ENCODE data around the gene SH3YL1. TPM values are rescaled to one million over a fixed set of nuclear protein-coding genes. Genes with fewer than 3 reads are reported as not detected.

The SH3YL1 gene
- polyA plus RNA-seq, 4 donors: 75.5 to 133 (median 107) TPM

DNA sequence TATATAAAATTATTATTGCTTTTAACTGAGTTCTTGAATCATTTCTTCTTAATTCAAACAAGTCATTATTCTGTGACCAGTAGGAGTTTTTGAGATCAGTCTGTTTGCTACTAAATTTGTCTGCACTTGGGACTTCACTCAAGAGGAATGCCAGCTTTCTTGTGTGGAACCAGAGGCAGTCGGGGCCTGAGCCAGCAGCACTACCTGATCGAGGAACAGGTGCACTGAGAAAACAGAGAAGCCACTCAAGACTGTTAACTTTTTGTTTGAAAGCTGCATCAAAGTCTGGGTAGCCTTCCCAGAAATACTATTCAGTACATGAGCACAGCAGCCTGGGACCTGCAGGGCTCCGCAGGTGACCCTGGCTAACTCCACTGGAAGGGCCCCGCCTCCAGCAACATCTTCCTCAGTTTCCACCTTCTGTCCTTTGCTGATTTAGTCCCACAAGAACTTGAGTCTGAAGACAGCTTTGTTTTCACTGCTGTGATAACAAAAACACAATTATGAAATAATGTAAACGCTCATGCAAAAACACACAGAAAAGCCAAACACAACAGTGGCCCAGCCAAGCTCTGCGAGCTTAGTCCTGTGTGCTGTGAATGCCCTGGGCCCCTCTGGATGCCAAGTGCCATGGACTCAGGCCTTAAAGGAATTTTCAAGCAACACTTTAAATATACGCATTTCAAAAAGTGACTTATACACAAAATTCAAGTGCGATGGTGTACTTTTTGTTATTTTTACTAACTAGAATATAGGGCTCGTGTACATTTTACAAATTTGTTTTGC is 62.0 kb downstream of the SH3YL1 start:
- no peak overlapping the region for H3K27ac ChIP-seq (ENCODE audit: low read depth in 1 of 3, low read length in 2 of 3)
- H3K36me3 ChIP-seq (ENCODE audit: control insufficient read depth in 3 of 3, insufficient read depth in 2 of 3, low read depth in 1 of 3, low read length in 3 of 3): no peaks in the 10 kb centered on the region
- no peak overlapping the region for H3K4me3 ChIP-seq (ENCODE audit: low read depth in 1 of 3, low read length in 3 of 3)
- WGBS, 3 donors: 80 to 86% (median 82%) methylated on average over 9 of the region's 9 CpGs
- peaks cover 0 to 2% of the 10 kb centered on the region in 2 donors for H3K9me3 ChIP-seq (ENCODE audit: control insufficient read depth in 2 of 2, insufficient read depth in 1 of 2, low read depth in 1 of 2, low read length in 1 of 2)
- FAIRE-seq: no peak
- H3K4me1 ChIP-seq (ENCODE audit: control insufficient read depth in 3 of 3, insufficient read depth in 2 of 3, low read depth in 1 of 3, low read length in 2 of 3): no peaks in the 10 kb centered on the region
- no peak for DNase-seq
- no peaks in the 10 kb centered on the region for H3K27me3 ChIP-seq (ENCODE audit: control insufficient read depth in 3 of 3, insufficient read depth in 3 of 3, low read length in 3 of 3)

DNA sequence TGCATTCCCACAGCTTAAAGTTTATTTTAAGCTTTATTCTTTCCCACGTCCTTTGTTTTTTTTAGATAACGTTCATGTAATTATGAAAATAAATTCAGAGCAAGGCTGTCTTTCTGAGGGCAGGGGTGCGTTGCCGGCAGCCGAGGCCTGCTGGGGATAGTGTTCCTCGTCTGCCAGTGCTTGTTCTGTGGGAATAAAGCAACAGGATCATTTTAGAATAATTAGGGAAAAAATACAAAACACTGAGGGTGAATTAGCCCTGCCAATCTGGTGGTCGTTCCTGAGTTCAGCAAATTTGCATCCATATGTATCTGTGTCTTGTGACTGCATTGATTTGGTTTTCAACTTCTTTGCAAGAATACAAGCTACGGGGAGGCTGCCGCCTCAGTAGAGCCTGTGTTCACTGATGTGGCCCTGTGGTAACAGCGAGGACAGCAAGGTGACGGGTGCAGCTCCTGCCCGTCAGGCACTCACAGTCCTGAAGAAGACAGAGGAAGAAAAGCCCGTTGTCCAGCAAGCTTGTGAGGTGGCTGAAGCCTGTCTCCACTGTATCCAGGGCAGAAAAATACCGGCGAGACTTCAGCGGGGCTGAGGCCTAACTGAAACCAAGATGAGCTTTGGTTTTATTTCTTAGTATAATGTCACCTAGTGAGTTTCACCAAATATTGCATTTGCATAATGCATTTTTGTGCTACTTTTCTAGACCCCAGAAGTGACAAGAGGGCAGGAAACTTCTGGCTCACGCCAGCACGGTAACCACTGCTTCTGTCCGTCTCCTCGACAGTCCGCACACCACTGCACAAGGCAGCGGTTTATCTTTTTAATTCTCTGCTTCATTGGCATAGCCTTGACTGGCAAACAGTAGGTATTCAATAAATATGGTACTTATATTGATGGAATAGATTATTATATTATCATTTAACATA is 64.5 kb downstream of the SH3YL1 start:
- no peak overlapping the region for H3K4me3 ChIP-seq (ENCODE audit: low read depth in 1 of 3, low read length in 3 of 3)
- H3K36me3 ChIP-seq (ENCODE audit: control insufficient read depth in 3 of 3, insufficient read depth in 2 of 3, low read depth in 1 of 3, low read length in 3 of 3): no peaks in the 10 kb centered on the region
- WGBS, 3 donors: 76 to 81% (median 81%) methylated on average over 22 of the region's 22 CpGs
- H3K27ac ChIP-seq (ENCODE audit: low read depth in 1 of 3, low read length in 2 of 3): no peak overlapping the region
- H3K9me3 ChIP-seq (ENCODE audit: control insufficient read depth in 2 of 2, insufficient read depth in 1 of 2, low read depth in 1 of 2, low read length in 1 of 2): no peaks in the 10 kb centered on the region
- no peaks in the 10 kb centered on the region for H3K4me1 ChIP-seq (ENCODE audit: control insufficient read depth in 3 of 3, insufficient read depth in 2 of 3, low read depth in 1 of 3, low read length in 2 of 3)
- no peak for FAIRE-seq
- no peaks in the 10 kb centered on the region for H3K27me3 ChIP-seq (ENCODE audit: control insufficient read depth in 3 of 3, insufficient read depth in 3 of 3, low read length in 3 of 3)
- no peak for DNase-seq

DNA sequence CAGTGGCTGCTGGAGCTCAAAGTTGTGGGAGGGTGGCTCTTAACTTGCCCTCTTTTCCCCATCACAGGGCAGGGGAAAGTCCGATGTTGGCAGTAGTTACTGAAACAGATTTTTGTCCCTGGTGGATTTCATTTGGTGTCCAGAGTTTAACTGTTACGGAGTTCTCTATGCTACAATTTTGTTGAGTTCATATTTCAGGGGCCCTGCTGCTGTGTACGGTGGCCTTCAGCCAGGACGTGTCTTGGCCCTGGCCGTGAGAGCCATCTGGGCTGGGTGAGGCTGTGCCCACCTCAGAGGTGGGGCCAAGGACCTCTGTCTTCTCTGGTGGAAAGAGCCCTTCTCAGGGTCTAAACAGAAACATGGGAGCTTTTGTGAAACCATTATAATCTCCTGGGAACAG is 67.4 kb downstream of the SH3YL1 start:
- H3K4me1 ChIP-seq (ENCODE audit: control insufficient read depth in 3 of 3, insufficient read depth in 2 of 3, low read depth in 1 of 3, low read length in 2 of 3): no peaks in the 10 kb centered on the region
- H3K36me3 ChIP-seq (ENCODE audit: control insufficient read depth in 3 of 3, insufficient read depth in 2 of 3, low read depth in 1 of 3, low read length in 3 of 3): no peaks in the 10 kb centered on the region
- DNase-seq (no peak), FAIRE-seq (no peak)
- peaks cover 0 to 3% of the 10 kb centered on the region in 2 donors for H3K9me3 ChIP-seq (ENCODE audit: control insufficient read depth in 2 of 2, insufficient read depth in 1 of 2, low read depth in 1 of 2, low read length in 1 of 2)
- no peak overlapping the region for H3K4me3 ChIP-seq (ENCODE audit: low read depth in 1 of 3, low read length in 3 of 3)
- no peak overlapping the region for H3K27ac ChIP-seq (ENCODE audit: low read depth in 1 of 3, low read length in 2 of 3)
- no peaks in the 10 kb centered on the region for H3K27me3 ChIP-seq (ENCODE audit: control insufficient read depth in 3 of 3, insufficient read depth in 3 of 3, low read length in 3 of 3)
- 78 to 88% (median 81%) methylated on average over 5 of the region's 5 CpGs for WGBS, 3 donors

DNA sequence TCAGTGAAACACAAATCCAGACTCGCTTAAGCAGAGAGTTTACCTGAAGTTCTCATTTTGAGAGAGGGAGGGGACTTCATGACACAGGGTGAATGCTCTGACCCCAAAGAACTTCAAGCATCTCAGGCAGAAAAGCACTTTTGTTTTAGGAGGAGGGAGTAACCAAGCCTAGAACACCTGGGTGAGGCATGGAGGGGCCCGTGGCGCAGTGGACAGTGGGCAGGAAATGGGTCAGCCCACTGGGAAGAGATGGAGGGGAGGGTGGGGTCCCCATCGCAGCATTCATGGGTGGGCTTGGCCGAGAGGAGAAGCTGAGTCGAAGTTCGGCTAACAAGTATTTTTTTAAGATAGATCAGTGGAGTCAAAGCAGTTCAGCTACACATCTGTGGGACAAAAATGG is 67.9 kb downstream of the SH3YL1 start:
- no peak overlapping the region for H3K27ac ChIP-seq (ENCODE audit: low read depth in 1 of 3, low read length in 2 of 3)
- H3K36me3 ChIP-seq (ENCODE audit: control insufficient read depth in 3 of 3, insufficient read depth in 2 of 3, low read depth in 1 of 3, low read length in 3 of 3): no peaks in the 10 kb centered on the region
- peaks cover 0 to 7% of the 10 kb centered on the region in 2 donors for H3K9me3 ChIP-seq (ENCODE audit: control insufficient read depth in 2 of 2, insufficient read depth in 1 of 2, low read depth in 1 of 2, low read length in 1 of 2)
- FAIRE-seq (no peak), DNase-seq (no peak)
- H3K4me3 ChIP-seq (ENCODE audit: low read depth in 1 of 3, low read length in 3 of 3): no peak overlapping the region
- no peaks in the 10 kb centered on the region for H3K4me1 ChIP-seq (ENCODE audit: control insufficient read depth in 3 of 3, insufficient read depth in 2 of 3, low read depth in 1 of 3, low read length in 2 of 3)
- WGBS, 3 donors: 81 to 84% (median 83%) methylated on average over 7 of the region's 7 CpGs
- no peaks in the 10 kb centered on the region for H3K27me3 ChIP-seq (ENCODE audit: control insufficient read depth in 3 of 3, insufficient read depth in 3 of 3, low read length in 3 of 3)

DNA sequence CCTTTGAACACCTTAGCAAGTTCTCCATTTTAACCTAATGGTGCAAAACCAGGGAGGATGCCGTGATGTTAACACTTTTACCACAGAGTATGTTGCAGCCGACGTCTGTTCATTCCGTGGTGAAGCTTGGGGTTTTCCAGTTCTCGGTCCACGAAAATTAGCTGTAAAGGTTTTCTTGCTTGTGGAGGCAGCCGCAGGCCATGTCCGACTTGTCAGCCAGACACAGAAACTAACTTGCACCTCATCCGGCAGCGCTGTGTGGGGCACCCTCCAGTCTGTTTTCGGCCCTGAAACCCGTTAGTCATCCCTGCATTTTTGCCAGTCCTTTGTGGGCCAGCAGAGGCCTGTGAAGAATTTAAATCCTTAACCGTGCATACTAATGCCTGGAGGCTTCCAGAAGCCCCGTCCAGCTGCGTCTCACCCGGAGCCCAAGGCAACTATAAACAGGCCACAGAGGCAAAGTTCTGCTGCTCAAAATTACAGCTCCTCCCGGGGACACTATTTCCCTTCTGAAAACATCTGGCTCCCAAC is 70.6 kb downstream of the SH3YL1 start:
- no peaks in the 10 kb centered on the region for H3K4me1 ChIP-seq (ENCODE audit: control insufficient read depth in 3 of 3, insufficient read depth in 2 of 3, low read depth in 1 of 3, low read length in 2 of 3)
- no peaks in the 10 kb centered on the region for H3K27me3 ChIP-seq (ENCODE audit: control insufficient read depth in 3 of 3, insufficient read depth in 3 of 3, low read length in 3 of 3)
- FAIRE-seq (no peak), DNase-seq (no peak)
- peaks cover 0 to 13% of the 10 kb centered on the region in 2 donors for H3K9me3 ChIP-seq (ENCODE audit: control insufficient read depth in 2 of 2, insufficient read depth in 1 of 2, low read depth in 1 of 2, low read length in 1 of 2)
- no peaks in the 10 kb centered on the region for H3K36me3 ChIP-seq (ENCODE audit: control insufficient read depth in 3 of 3, insufficient read depth in 2 of 3, low read depth in 1 of 3, low read length in 3 of 3)
- H3K4me3 ChIP-seq (ENCODE audit: low read depth in 1 of 3, low read length in 3 of 3): no peak overlapping the region
- 71 to 83% (median 81%) methylated on average over 17 of the region's 17 CpGs for WGBS, 3 donors
- peak overlapping the region in 1 of 3 donors; percentile 28 for H3K27ac ChIP-seq (ENCODE audit: low read depth in 1 of 3, low read length in 2 of 3)

DNA sequence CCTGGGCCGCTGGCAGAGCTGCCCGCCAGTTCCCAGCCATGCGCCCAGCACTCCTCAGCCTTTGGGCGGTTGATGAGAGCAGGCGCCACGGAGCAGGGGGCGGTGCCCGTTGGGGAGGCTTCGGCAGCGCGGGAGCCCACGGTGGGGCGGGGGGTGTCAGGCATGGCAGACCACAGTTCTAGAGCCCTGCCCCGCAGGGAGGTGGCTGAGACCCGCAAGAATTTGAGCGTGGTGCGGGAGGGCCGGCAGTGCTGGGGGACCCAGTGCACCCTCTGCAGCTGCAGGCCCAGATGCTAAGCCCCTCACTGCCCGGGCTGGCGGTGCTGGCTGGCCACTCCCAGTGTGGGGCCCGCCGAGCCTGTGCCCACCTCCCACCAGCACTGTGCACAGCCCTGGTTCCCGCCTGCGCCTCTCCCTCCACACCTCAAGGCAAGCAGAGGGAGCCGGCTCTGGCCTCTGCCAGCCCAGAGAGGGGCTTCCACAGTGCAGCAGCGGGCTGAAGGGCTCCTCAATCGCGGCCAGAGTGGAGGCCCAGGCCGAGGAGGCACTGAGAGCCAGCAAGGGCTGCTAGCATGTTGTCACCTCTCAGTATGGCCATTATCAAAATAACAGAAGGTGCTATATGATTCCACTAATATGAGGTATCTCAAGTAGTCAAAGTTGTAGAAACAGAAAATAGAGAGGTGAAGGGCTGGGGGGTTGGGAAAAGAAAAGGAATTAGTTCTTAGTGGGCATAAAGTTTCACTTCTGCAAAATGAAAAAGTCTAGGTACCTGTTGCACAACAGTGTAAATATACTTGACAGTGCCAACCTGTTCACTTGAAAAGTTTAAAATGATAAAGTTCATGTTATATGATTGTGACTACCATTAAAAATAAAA is 72.3 kb downstream of the SH3YL1 start:
- DNase-seq: no peak
- Histone ChIP-seq H3K27me3 (ENCODE audit: control insufficient read depth in 3 of 3, insufficient read depth in 3 of 3, low read length in 3 of 3) (no peaks in the 10 kb centered on the region), H3K27ac (ENCODE audit: low read depth in 1 of 3, low read length in 2 of 3) (no peak overlapping the region), H3K4me1 (ENCODE audit: control insufficient read depth in 3 of 3, insufficient read depth in 2 of 3, low read depth in 1 of 3, low read length in 2 of 3) (no peaks in the 10 kb centered on the region), H3K36me3 (ENCODE audit: control insufficient read depth in 3 of 3, insufficient read depth in 2 of 3, low read depth in 1 of 3, low read length in 3 of 3) (no peaks in the 10 kb centered on the region), H3K9me3 (ENCODE audit: control insufficient read depth in 2 of 2, insufficient read depth in 1 of 2, low read depth in 1 of 2, low read length in 1 of 2) (peaks cover 2 to 22% of the 10 kb centered on the region in 2 donors), H3K4me3 (ENCODE audit: low read depth in 1 of 3, low read length in 3 of 3) (no peak overlapping the region)
- 85 to 90% (median 89%) methylated on average over 22 to 29 of the region's 29 CpGs for WGBS, 3 donors
- FAIRE-seq: no peak

DNA sequence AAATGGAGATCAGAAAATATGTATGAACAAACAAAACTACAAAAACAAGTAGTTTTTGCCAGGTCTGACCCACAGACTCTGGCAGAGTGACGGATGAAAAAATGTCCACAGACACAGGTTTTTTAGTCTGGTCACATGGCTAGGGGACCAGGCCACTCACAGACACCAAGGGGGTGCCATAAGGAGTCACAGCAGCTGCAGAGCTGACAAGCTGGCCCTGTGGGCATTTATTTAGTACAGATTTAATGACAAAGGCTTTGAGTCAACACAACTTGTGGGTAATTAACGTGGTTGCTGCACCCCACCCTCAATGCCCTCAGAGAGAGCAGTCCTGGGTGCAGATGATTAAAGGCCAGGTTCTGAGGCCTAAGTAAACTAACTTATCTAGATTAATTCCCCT is 76.0 kb downstream of the SH3YL1 start:
- Histone ChIP-seq H3K36me3 (ENCODE audit: control insufficient read depth in 3 of 3, insufficient read depth in 2 of 3, low read depth in 1 of 3, low read length in 3 of 3) (no peaks in the 10 kb centered on the region), H3K27ac (ENCODE audit: low read depth in 1 of 3, low read length in 2 of 3) (no peak overlapping the region), H3K9me3 (ENCODE audit: control insufficient read depth in 2 of 2, insufficient read depth in 1 of 2, low read depth in 1 of 2, low read length in 1 of 2) (peaks cover 2 to 27% of the 10 kb centered on the region in 2 donors), H3K27me3 (ENCODE audit: control insufficient read depth in 3 of 3, insufficient read depth in 3 of 3, low read length in 3 of 3) (no peaks in the 10 kb centered on the region), H3K4me1 (ENCODE audit: control insufficient read depth in 3 of 3, insufficient read depth in 2 of 3, low read depth in 1 of 3, low read length in 2 of 3) (no peaks in the 10 kb centered on the region), H3K4me3 (ENCODE audit: low read depth in 1 of 3, low read length in 3 of 3) (no peak overlapping the region)
- 46 to 65% (median 65%) methylated on average over 2 of the region's 2 CpGs for WGBS, 3 donors
- no peak for DNase-seq
- no peak for FAIRE-seq

DNA sequence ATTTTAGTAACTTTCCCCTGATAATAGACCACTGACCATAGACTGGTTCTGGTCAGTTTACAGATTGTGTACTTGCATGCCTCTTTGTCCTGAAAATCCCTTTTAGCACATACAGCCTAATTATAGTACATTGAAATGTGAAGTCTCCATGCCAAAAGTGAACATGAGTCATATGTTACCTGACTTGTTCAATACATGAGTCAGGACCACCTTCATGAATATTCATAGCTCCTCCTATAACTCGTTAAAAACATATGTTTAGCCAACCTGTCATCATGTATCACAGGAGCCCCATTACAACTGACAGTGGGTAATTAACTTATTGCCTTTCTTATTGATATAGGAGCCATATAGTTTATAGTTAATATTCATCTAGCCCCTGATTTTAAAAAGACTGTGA is 78.6 kb downstream of the SH3YL1 start:
- Histone ChIP-seq H3K4me3 (ENCODE audit: low read depth in 1 of 3, low read length in 3 of 3) (no peak overlapping the region), H3K27ac (ENCODE audit: low read depth in 1 of 3, low read length in 2 of 3) (no peak overlapping the region), H3K4me1 (ENCODE audit: control insufficient read depth in 3 of 3, insufficient read depth in 2 of 3, low read depth in 1 of 3, low read length in 2 of 3) (no peaks in the 10 kb centered on the region), H3K36me3 (ENCODE audit: control insufficient read depth in 3 of 3, insufficient read depth in 2 of 3, low read depth in 1 of 3, low read length in 3 of 3) (no peaks in the 10 kb centered on the region), H3K9me3 (ENCODE audit: control insufficient read depth in 2 of 2, insufficient read depth in 1 of 2, low read depth in 1 of 2, low read length in 1 of 2) (peaks cover 2 to 15% of the 10 kb centered on the region in 2 donors), H3K27me3 (ENCODE audit: control insufficient read depth in 3 of 3, insufficient read depth in 3 of 3, low read length in 3 of 3) (no peaks in the 10 kb centered on the region)
- no peak for DNase-seq
- FAIRE-seq: no peak
- 32 to 70% (median 38%) methylated on average over 1 of the region's 1 CpG for WGBS, 3 donors
